HCT116 (cell line): ENCODE results near the gene BMAL1. TPM values are rescaled to one million over a fixed set of nuclear protein-coding genes. Genes with fewer than 3 reads are reported as not detected.

Source experiments
- ATAC-seq: fragments of 200-7000 bp; cut with Tn5 transposase; 2 replicates; pipeline ENCODE4 v1.9.1; 2020; ENCODE audit warnings: mild to moderate bottlenecking, moderate library complexity
- BruUV-seq: library from RNA; stranded (reverse); fragments of 400-500 nt; replicated peaks from 2 replicates; lab custom pipeline; 2021; lab: Mats Ljungman, UMichigan
- CTCF ChIA-PET: fragments of 300-600 bp; sonication (Branson Sonifier 250); formaldehyde crosslinking; loops from one replicate; lab custom pipeline; 2021; ENCODE audit warnings: antibody characterized with exemption; lab: Charles Lee
- POLR2A ChIA-PET: fragments of 300-600, 350-600 bp; sonication (Branson Sonifier 250); formaldehyde crosslinking; loops from one replicate; lab custom pipeline; 2021; ENCODE audit warnings: antibody characterized with exemption; lab: Charles Lee
- RAD21 ChIA-PET, 2 experiments: fragments of 300-600 bp; sonication (Branson Sonifier 250); formaldehyde crosslinking; loops; one replicate each; lab custom pipeline; 2023; ENCODE audit warnings: low total read pairs in 2 of 2; ENCODE audit not compliant: uncharacterized antibody in 2 of 2, unreplicated experiment in 2 of 2, low non-redundant PET in 1 of 2; lab: Charles Lee
- DNase-seq: peaks from one replicate; pipeline ENCODE4 v3.0.0-alpha.2; 2010; ENCODE audit warnings: low read depth, low spot score
- H2AFZ ChIP-seq: fragments of 200-600 bp; shearing (Covaris generic), sonication (generic); 2 replicates; pipeline ENCODE4 v1.6.1; 2017; ENCODE audit warnings: low read depth, mixed run types, mixed read lengths, antibody characterized with exemption, low read length; ENCODE audit not compliant: poor library complexity, severe bottlenecking
- H3K27ac ChIP-seq: 2 replicates; pipeline ENCODE4 v1.5.1; 2012; ENCODE audit warnings: low read depth, low read length
- H3K27me3 ChIP-seq: fragments of 200-600 bp; sonication (generic); 2 replicates; pipeline ENCODE4 v1.6.1; 2016; ENCODE audit warnings: mixed run types, low read length, mixed read lengths; ENCODE audit not compliant: insufficient read depth
- H3K36me3 ChIP-seq, 2 experiments: fragments of 200-500 bp in 1 of 2; fragments of 200-600 bp in 1 of 2; sonication (Bioruptor generic) in 1 of 2; sonication (generic) in 1 of 2; 2 replicates each; pipeline versions ENCODE4 v1.5.1 to v1.6.1; 2014 to 2016; ENCODE audit warnings: low read length in 2 of 2, inconsistent platforms in 1 of 2, mixed read lengths in 1 of 2, mixed run types in 1 of 2; ENCODE audit not compliant: insufficient read depth in 2 of 2, control insufficient read depth in 1 of 2
- H3K4me1 ChIP-seq, 2 experiments: fragments of 200-600 bp in 1 of 2; sonication (generic) in 1 of 2; 2 replicates each; pipeline versions ENCODE4 v1.5.1 to v1.6.1; 2012 to 2017; ENCODE audit warnings: low read length in 2 of 2, inconsistent platforms in 1 of 2, mild to moderate bottlenecking in 1 of 2, mixed read lengths in 1 of 2, mixed run types in 1 of 2, moderate library complexity in 1 of 2; ENCODE audit not compliant: insufficient read depth in 2 of 2, control insufficient read depth in 1 of 2
- H3K4me2 ChIP-seq: fragments of 200-600 bp; sonication (generic); 2 replicates; pipeline ENCODE4 v1.6.1; 2017; ENCODE audit warnings: mixed run types, low read length, mixed read lengths
- H3K4me3 ChIP-seq, 2 experiments: fragments of 200-600 bp in 1 of 2; sonication (generic) in 1 of 2; replicated peaks in 1 of 2; 2 replicates each; pipeline ENCODE4 v1.5.1; 2011 to 2016; ENCODE audit warnings: low read length in 2 of 2, control low read depth in 1 of 2, low read depth in 1 of 2, mild to moderate bottlenecking in 1 of 2, mixed read lengths in 1 of 2, mixed run types in 1 of 2
- H3K79me2 ChIP-seq: fragments of 200-600 bp; sonication (generic); 2 replicates; pipeline ENCODE4 v1.6.1; 2017; ENCODE audit warnings: mild to moderate bottlenecking, mixed run types, low read length, moderate library complexity, mixed read lengths; ENCODE audit not compliant: insufficient read depth
- H3K9ac ChIP-seq: fragments of 200-600 bp; sonication (generic); 2 replicates; pipeline ENCODE4 v1.6.1; 2016; ENCODE audit warnings: low read length, mixed read lengths
- H3K9me2 ChIP-seq: fragments of 200-600 bp; sonication (generic), shearing (Covaris generic); 2 replicates; pipeline ENCODE4 v1.6.1; 2017; ENCODE audit warnings: mixed run types, mild to moderate bottlenecking, moderate library complexity; ENCODE audit not compliant: insufficient read depth
- H3K9me3 ChIP-seq, 2 experiments: fragments of 200-500 bp in 1 of 2; fragments of 200-600 bp in 1 of 2; sonication (Bioruptor generic) in 1 of 2; sonication (generic) in 1 of 2; 2 replicates each; pipeline ENCODE4 v1.6.1; 2014 to 2017; ENCODE audit warnings: low read length in 2 of 2, mixed read lengths in 2 of 2, inconsistent platforms in 1 of 2, low read depth in 1 of 2, mild to moderate bottlenecking in 1 of 2, mixed run types in 1 of 2, moderate library complexity in 1 of 2; ENCODE audit not compliant: control insufficient read depth in 1 of 2, insufficient read depth in 1 of 2
- H4K20me1 ChIP-seq: fragments of 200-600 bp; sonication (generic), shearing (Covaris generic); 2 replicates; pipeline ENCODE4 v1.6.1; 2017; ENCODE audit warnings: mixed run types, mild to moderate bottlenecking, moderate library complexity; ENCODE audit not compliant: insufficient read depth
- CTCF ChIP-seq, 3 experiments: fragments of 200-600 bp in 1 of 3; sonication (generic) in 1 of 3; IDR thresholded peaks in 2 of 3; conservative IDR thresholded peaks in 1 of 3; 2 replicates each; pipeline ENCODE4 v1.5.1; 2012 to 2017; ENCODE audit warnings: low read depth in 2 of 3, low read length in 2 of 3, antibody characterized with exemption in 1 of 3, borderline replicate concordance in 1 of 3, control low read depth in 1 of 3, mild to moderate bottlenecking in 1 of 3, mixed read lengths in 1 of 3, mixed run types in 1 of 3, moderate library complexity in 1 of 3; ENCODE audit not compliant: insufficient read depth in 1 of 3
- EGR1 ChIP-seq: IDR thresholded peaks from 2 replicates; pipeline ENCODE4 v1.6.1; 2012; ENCODE audit warnings: low read depth
- EZH2phosphoT487 ChIP-seq: fragments of 200-600 bp; IDR thresholded peaks from 2 replicates; pipeline ENCODE4 v1.6.1; 2018; ENCODE audit warnings: antibody characterized with exemption, borderline replicate concordance
- POLR2A ChIP-seq: IDR thresholded peaks from 2 replicates; pipeline ENCODE4 v1.7.0; 2011; ENCODE audit warnings: borderline replicate concordance; ENCODE audit not compliant: insufficient read depth, insufficient read length; ENCODE audit errors: extremely low read depth
- POLR2AphosphoS5 ChIP-seq: IDR thresholded peaks from 2 replicates; pipeline ENCODE4 v1.6.1; 2011; ENCODE audit warnings: mild to moderate bottlenecking, low read depth, low read length, moderate library complexity
- REST ChIP-seq: IDR thresholded peaks from 2 replicates; pipeline ENCODE4 v1.6.1; 2012; ENCODE audit warnings: low read depth
- ZBTB33 ChIP-seq: IDR thresholded peaks from 2 replicates; pipeline ENCODE4 v1.6.1; 2011; ENCODE audit warnings: mild to moderate bottlenecking, low read length, moderate library complexity; ENCODE audit not compliant: insufficient replicate concordance; ENCODE audit errors: extremely low read depth
- ZFX ChIP-seq: fragments of 450-650 bp; IDR thresholded peaks from 2 replicates; pipeline ENCODE4 v1.6.1; 2017
- intact Hi-C: fragments of 100-400 bp; cut with micrococcal nuclease; formaldehyde crosslinking; loops from 2 replicates; pipeline ENCODE4 v1.10.0; 2022
- total RNA-seq: library from RNA; stranded (reverse); gene quantifications from one replicate; pipeline ENCODE4 v1.2.1, GENCODE V29; 2021; ENCODE audit not compliant: unreplicated experiment

BMAL1 gene
- total RNA-seq, 1 experiment from 2014 or later: 17.6 TPM

GRCh38 chr11:13286279-13286821 is 8.8 kb downstream of the BMAL1 start (continued):
- no peak for TF ChIP-seq REST
- TF ChIP-seq POLR2A: no peak
- no peak for TF ChIP-seq EGR1
- TF ChIP-seq ZBTB33: no peak
- TF ChIP-seq ZFX: no peak
- no peak for TF ChIP-seq EZH2phosphoT487

- H2AFZ ChIP-seq: no peak overlapping the region
- ATAC-seq: no peak
- peaks cover 1 to 2% of the 10 kb centered on the region in 2 experiments; a peak in 3 of 4 replicates for H3K4me1 ChIP-seq
- ChIA-PET RAD21 (no interaction called here), CTCF (no interaction called here), POLR2A (interaction anchor here (0.7 kb wide), 1 partner anchor 31 kb away, joined by 4 read pairs; no protein-coding TSS in a partner anchor)
- no peak for DNase-seq
- H3K27me3 ChIP-seq: no peaks in the 10 kb centered on the region
- no peaks in the 10 kb centered on the region for H3K9me2 ChIP-seq
- no peak overlapping the region for H3K4me2 ChIP-seq
- no peak overlapping the region for H3K27ac ChIP-seq
- H3K79me2 ChIP-seq: no peaks in the 10 kb centered on the region; the same call in 1 of the 2 replicates
- no peaks in the 10 kb centered on the region for H3K9me3 ChIP-seq
- H3K4me3 ChIP-seq: no peak overlapping the region
- BruUV-seq: no TSS peak
- H3K36me3 ChIP-seq: no peaks in the 10 kb centered on the region
- H4K20me1 ChIP-seq: no peaks in the 10 kb centered on the region
- intact Hi-C loops: loop anchor here (2.0 kb wide), 1 partner anchor 42 kb away; no protein-coding TSS in a partner anchor
- TF ChIP-seq POLR2AphosphoS5 (no peak), CTCF (IDR thresholded peaks at IDR 0.05 in 2 of 3, conservative IDR thresholded peaks at IDR 0.05 in 1 of 3; ENCODE audit: borderline replicate concordance in 1 of 3, insufficient read depth in 1 of 3, low read depth in 2 of 3, low read length in 2 of 3) (no peak)
- no peak overlapping the region for H3K9ac ChIP-seq
These were observed 9.4 kb downstream of the BMAL1 start for GRCh38 chr11:13287036-13287435.
